H1 (cell line): ENCODE results near the gene TIMM21. TPM values are rescaled to one million over a fixed set of nuclear protein-coding genes. Genes with fewer than 3 reads are reported as not detected.

Source experiments
- ASH2L ChIP-seq: fragments of 200-600, 300-600 bp; sonication (generic); IDR thresholded peaks from one replicate; pipeline ENCODE4 v1.7.1; 2017; ENCODE audit warnings: low read length
- CBX5 ChIP-seq: fragments of 300-800, 300-1000 bp; sonication (generic); IDR thresholded peaks from 2 replicates; pipeline ENCODE4 v1.7.1; 2016; ENCODE audit warnings: antibody characterized with exemption, low read length, low read depth
- CHD7 ChIP-seq: fragments of 300-600 bp; sonication (generic); IDR thresholded peaks from 2 replicates; pipeline ENCODE4 v1.7.1; 2012; ENCODE audit warnings: low read length, moderate library complexity, mild to moderate bottlenecking, inconsistent platforms; ENCODE audit not compliant: insufficient replicate concordance
- CTBP2 ChIP-seq: IDR thresholded peaks from 2 replicates; pipeline ENCODE4 v1.7.0; 2011; ENCODE audit warnings: borderline replicate concordance, mild to moderate bottlenecking, moderate library complexity, mixed read lengths, low read length; ENCODE audit not compliant: insufficient read depth, insufficient read length
- JUND ChIP-seq: IDR thresholded peaks from 2 replicates; pipeline ENCODE4 v1.6.1; 2011; ENCODE audit warnings: mild to moderate bottlenecking, improper control_type of control experiment, low read length
- KDM1A ChIP-seq: fragments of 200-600, 300-600 bp; sonication (generic); IDR thresholded peaks from 2 replicates; pipeline ENCODE4 v1.7.1; 2016; ENCODE audit warnings: mild to moderate bottlenecking, low read length, borderline replicate concordance
- KDM4A ChIP-seq: IDR thresholded peaks from one replicate; pipeline ENCODE4 v1.7.1; 2012; ENCODE audit warnings: low read depth, mild to moderate bottlenecking, moderate library complexity, low read length, inconsistent platforms; ENCODE audit not compliant: severe bottlenecking
- MAFK ChIP-seq: IDR thresholded peaks from 2 replicates; pipeline ENCODE4 v1.6.1; 2012; ENCODE audit warnings: low read depth, mild to moderate bottlenecking, improper control_type of control experiment, low read length
- POLR2AphosphoS5 ChIP-seq: IDR thresholded peaks from 2 replicates; pipeline ENCODE4 v1.6.1; 2011; ENCODE audit warnings: low read depth, low read length
- POU5F1 ChIP-seq: IDR thresholded peaks from 2 replicates; pipeline ENCODE4 v1.6.1; 2011; ENCODE audit warnings: low read depth, mild to moderate bottlenecking, low read length, moderate library complexity
- SIN3A ChIP-seq, 2 experiments: IDR thresholded peaks in 1 of 2; conservative IDR thresholded peaks in 1 of 2; 2 replicates each; pipeline ENCODE4 v1.6.1; 2011 to 2012; ENCODE audit warnings: low read length in 2 of 2, improper control_type of control experiment in 1 of 2, low read depth in 1 of 2, mild to moderate bottlenecking in 1 of 2
- YY1 ChIP-seq: IDR thresholded peaks from 2 replicates; pipeline ENCODE4 v1.6.1; 2011; ENCODE audit warnings: low read depth, mild to moderate bottlenecking, low read length
- polyA plus RNA-seq, 7 experiments: library from polyadenylated mRNA; depleted of rRNA in 3 of 7; stranded (reverse) in 5 of 7; unstranded in 2 of 7; fragments of >200 nt in 5 of 7; fragments of 200-250 nt in 2 of 7; gene quantifications; 1 replicate in 5 of 7; 2 replicates in 1 of 7; 4 replicates in 1 of 7; pipeline versions ENCODE4 v1.2.1 to v1.2.3, GENCODE V29; 2011 to 2013; ENCODE audit warnings: missing spikeins in 2 of 7, mixed read lengths in 2 of 7
- total RNA-seq: library from RNA; stranded (reverse); fragmentation: NEBNext Ultra II Directional; extraction: Animal tissue kit (Norgen Biotek cat#: 25700); gene quantifications from 2 replicates; pipeline ENCODE4 v1.2.1, GENCODE V29; 2021

TIMM21 gene
- total and polyA plus RNA-seq, 2 of the 8 experiments (the other 6 are each of a cell fraction or from before 2014, with no cell fraction given) = 27.9 to 43.8 TPM

GRCh38 chr18:74178884-74179283 lies 30.6 kb downstream of the TIMM21 start (continued):
- TF ChIP-seq CHD7 = no peak
- TF ChIP-seq ASH2L = no peak
- TF ChIP-seq KDM1A = no peak
- TF ChIP-seq MAFK = no peak
- no peak for TF ChIP-seq YY1
- no peak for TF ChIP-seq POU5F1
- TF ChIP-seq JUND = no peak
- TF ChIP-seq KDM4A = no peak
- TF ChIP-seq CTBP2 = no peak
- TF ChIP-seq CBX5 = no peak
- no peak for TF ChIP-seq SIN3A (conservative IDR thresholded peaks at IDR 0.05 in 1 of 2, IDR thresholded peaks at IDR 0.05 in 1 of 2; ENCODE audit: low read depth in 1 of 2, low read length in 2 of 2)
- no peak for TF ChIP-seq POLR2AphosphoS5
